GM13977 (cell line): ENCODE results near the gene PDE2A.

Experiments used
- DNase-seq: peaks from one replicate; pipeline ENCODE4 v3.0.0; 2012; ENCODE audit warnings: low spot score
- CTCF ChIP-seq: IDR thresholded peaks from 2 replicates; pipeline ENCODE4 v1.5.1; 2012; ENCODE audit warnings: mild to moderate bottlenecking, control low read depth; ENCODE audit not compliant: insufficient read depth; ENCODE audit errors: extremely low read depth, missing control alignments
- in situ Hi-C: fragments of 300-500 bp; cut with MboI; formaldehyde crosslinking; loops from one replicate; pipeline ENCODE4 v1.12.0; 2022; ENCODE audit warnings: low sequenced_read_pairs, low pct_unique_long_range_greater_than_20kb, mixed read lengths, inconsistent platforms; ENCODE audit not compliant: unreplicated experiment

Gene PDE2A

GRCh38 chr11:72682238-72682857 is 8.1 kb upstream of the PDE2A start:
- DNase-seq, result no peak
- TF ChIP-seq CTCF, result no peak
- in situ Hi-C loops, result no loop called here

- in situ Hi-C loops, result no loop called here
- DNase-seq, result no peak
- TF ChIP-seq CTCF, result no peak
Observed at GRCh38 chr11:72681226-72682153, 7.3 kb upstream of the PDE2A start.

- in situ Hi-C loops, result no loop called here
- TF ChIP-seq CTCF, result no peak
- no peak for DNase-seq
Observed at GRCh38 chr11:72680624-72681158, 6.5 kb upstream of the PDE2A start.

GRCh38 chr11:72679869-72680268 is 5.6 kb upstream of the PDE2A start:
- no peak for DNase-seq
- no peak for TF ChIP-seq CTCF
- in situ Hi-C loops, result no loop called here

- TF ChIP-seq CTCF, result no peak
- no peak for DNase-seq
- in situ Hi-C loops, result no loop called here
Observed at GRCh38 chr11:72678524-72678923, 4.3 kb upstream of the PDE2A start.

GRCh38 chr11:72676861-72677341 is 2.7 kb upstream of the PDE2A start:
- in situ Hi-C loops, result no loop called here
- TF ChIP-seq CTCF, result no peak
- DNase-seq, result peak; percentile 68
